ENCODE results near the gene PTBP1. TPM values are rescaled to one million over a fixed set of nuclear protein-coding genes. Genes with fewer than 3 reads are reported as not detected.
A peak's percentile ranks its signal among the peaks of the same experiment; 100 is the strongest.

The PTBP1 gene
- total and polyA plus RNA-seq, 9 of the 15 experiments (the other 6 are each of a cell fraction or from before 2014, with no cell fraction given): 14.0 to 759 (median 234) TPM

DNA sequence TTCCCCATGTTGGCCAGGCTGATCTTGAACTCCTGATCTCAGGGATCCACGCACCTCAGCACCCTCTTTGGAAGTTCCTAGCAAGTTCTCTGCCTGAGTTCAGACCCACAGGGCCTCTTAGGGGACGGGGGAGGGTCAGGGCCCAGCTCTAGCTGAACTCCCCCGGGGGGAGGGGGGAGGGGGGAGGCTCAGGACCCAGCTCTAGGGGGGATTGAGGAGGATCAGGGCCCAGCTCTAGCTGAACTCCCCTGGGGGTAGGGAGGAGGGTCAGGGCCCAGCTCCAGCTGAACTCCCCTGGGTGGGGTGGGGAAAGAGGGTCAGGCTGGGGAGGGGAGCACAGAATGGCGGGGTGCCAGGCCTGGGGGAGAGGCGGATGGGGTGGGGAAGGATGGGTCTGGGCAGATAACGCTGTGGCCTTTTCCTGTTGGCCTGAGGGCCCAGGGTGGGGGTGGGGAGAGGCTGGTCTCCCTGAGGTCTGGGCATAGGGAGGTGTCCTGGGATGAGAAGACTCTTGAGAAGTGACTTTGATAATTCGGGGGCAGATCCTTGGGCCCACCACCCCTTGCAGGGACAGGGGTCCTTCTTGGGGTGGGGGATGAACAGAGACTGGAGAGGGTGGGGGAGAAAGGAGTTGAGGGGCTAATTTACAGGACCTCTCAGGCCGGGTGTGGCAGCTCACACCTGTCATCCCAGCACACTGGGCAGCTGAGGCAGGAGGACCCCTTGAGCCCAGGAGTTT lies 5.5 kb upstream of the PTBP1 start (continued):
- TF ChIP-seq ETV1 (tag; conservative IDR thresholded peaks at IDR 0.05; ENCODE audit: low read depth) (peak; percentile 86), CREB1 (IDR thresholded peaks at IDR 0.05) (no peak; the same call in 1 of the 2 replicates), CREB1 (CRISPR knock-in tag; IDR thresholded peaks at IDR 0.05) (no peak), CBFA2T3 (IDR thresholded peaks at IDR 0.05) (peak; percentile 83), PRMT5 (CRISPR knock-in tag; IDR thresholded peaks at IDR 0.05) (no peak), CHD2 (IDR thresholded peaks at IDR 0.05; ENCODE audit: low read depth, low read length) (peak; percentile 63), CCNT2 (IDR thresholded peaks at IDR 0.05; ENCODE audit: borderline replicate concordance, extremely low read depth, insufficient read length, low read depth, low read length) (peak; percentile 24), KDM2B (CRISPR knock-in tag; IDR thresholded peaks at IDR 0.05) (no peak), FOXM1 (IDR thresholded peaks at IDR 0.05; ENCODE audit: low read depth) (no peak), FOXM1 (CRISPR knock-in tag; IDR thresholded peaks at IDR 0.05; ENCODE audit: low read depth) (no peak)

DNA sequence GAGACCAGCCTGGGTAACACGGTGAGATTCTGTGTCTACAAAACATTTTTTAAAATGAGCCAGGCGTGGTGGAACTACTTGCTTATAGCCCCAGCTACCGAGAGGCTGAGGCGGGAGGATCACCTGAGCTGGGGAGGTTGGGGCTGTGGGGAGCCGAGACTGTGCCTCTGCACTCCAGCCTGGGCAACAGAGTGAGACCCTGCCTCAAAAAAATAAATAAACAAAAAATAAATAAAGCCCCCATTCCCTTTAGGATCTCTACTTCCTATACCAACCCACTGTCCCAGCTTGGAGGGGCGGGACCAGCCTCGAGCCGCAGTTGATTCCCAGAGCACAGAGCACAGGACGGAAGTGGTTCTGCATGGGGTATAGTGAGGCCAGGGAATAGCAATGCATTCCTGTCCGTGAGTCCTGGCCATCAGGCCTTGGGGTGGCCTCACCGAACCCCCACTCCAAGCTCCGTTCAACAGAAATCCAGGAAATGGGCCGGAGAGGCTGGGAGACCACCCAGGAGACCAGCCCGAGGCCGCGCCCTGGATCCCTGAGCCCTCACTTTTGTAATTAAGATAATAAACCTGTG lies 4.9 kb upstream of the PTBP1 start:
- POLR2A ChIA-PET: interaction anchor here (0.6 to 1.4 kb wide), 2 partner anchors 62 to 115 kb away, joined by 3 to 5 read pairs; no protein-coding TSS in a partner anchor
- Histone ChIP-seq H3K4me1 (replicated peaks in 1 of 2; ENCODE audit: control insufficient read depth in 2 of 2, insufficient read depth in 2 of 2, low read length in 2 of 2) (peaks cover 43 to 87% of the 10 kb centered on the region in 2 experiments), H3K9me1 (ENCODE audit: control insufficient read depth, insufficient read depth, low read length) (no peaks in the 10 kb centered on the region), H4K20me1 (replicated peaks; ENCODE audit: control insufficient read depth, insufficient read depth, low read length) (no peaks in the 10 kb centered on the region), H3K79me2 (ENCODE audit: control insufficient read depth, insufficient read depth, low read length) (peaks cover 18% of the 10 kb centered on the region; the same call in 2 of the 3 replicates), H2AFZ (ENCODE audit: low read depth, low read length) (peak overlapping the region; percentile 79), H3K36me3 (ENCODE audit: control insufficient read depth, insufficient read depth, low read length) (no peaks in the 10 kb centered on the region), H3K9ac (ENCODE audit: insufficient read depth in 1 of 2, low read depth in 2 of 2, low read length in 2 of 2) (peak overlapping the region; percentile 76 to 95), H3K9me3 (replicated peaks; ENCODE audit: control insufficient read depth, insufficient read depth, low read depth, low read length) (peaks cover 3% of the 10 kb centered on the region; the same call in 1 of the 2 replicates), H3K27ac (ENCODE audit: extremely low read depth, low read depth, low read length) (peak overlapping the region; percentile 99), H3K27me3 (ENCODE audit: control insufficient read depth in 2 of 2, insufficient read depth in 2 of 2, low read length in 2 of 2) (no peaks in the 10 kb centered on the region), H3K4me2 (ENCODE audit: insufficient read depth, low read length) (peak overlapping the region; percentile 79), H3K4me3 (peak overlapping the region; percentile 35)
- intact Hi-C loops (cut with micrococcal nuclease) (no loop called here), in situ Hi-C loops (cut with MboI) (no loop called here)
- DNase-seq (ENCODE audit: extremely low read depth in 1 of 4, low spot score in 3 of 4) (peak in 1 of 4 experiments; percentile 75), FAIRE-seq (no peak), ATAC-seq (peak; percentile 13; the same call in 2 of the 3 replicates)
- CTCF ChIA-PET (ENCODE audit: low intra/inter-chr PET ratio): no interaction called here
- BruUV-seq (replicated peaks): TSS peak; percentile 70
- 17% methylated on average over 16 of the region's 16 CpGs for WGBS (ENCODE audit: insufficient coverage, low coverage, missing lambda C conversion rate)
- TF ChIP-seq HNRNPLL (IDR thresholded peaks at IDR 0.05; ENCODE audit: low read depth, low read length, poor library complexity, severe bottlenecking) (no peak), HDGF (IDR thresholded peaks at IDR 0.05) (no peak), PTRF (tag; IDR thresholded peaks at IDR 0.05) (no peak), POLR2H (tag; IDR thresholded peaks at IDR 0.05; ENCODE audit: low read depth) (no peak; the same call in 1 of the 2 replicates), SIN3A (IDR thresholded peaks at IDR 0.05; ENCODE audit: borderline replicate concordance in 2 of 2, control insufficient read depth in 1 of 2, low read depth in 2 of 2, low read length in 2 of 2) (no peak)
- TF ChIP-seq, protein P1, sequence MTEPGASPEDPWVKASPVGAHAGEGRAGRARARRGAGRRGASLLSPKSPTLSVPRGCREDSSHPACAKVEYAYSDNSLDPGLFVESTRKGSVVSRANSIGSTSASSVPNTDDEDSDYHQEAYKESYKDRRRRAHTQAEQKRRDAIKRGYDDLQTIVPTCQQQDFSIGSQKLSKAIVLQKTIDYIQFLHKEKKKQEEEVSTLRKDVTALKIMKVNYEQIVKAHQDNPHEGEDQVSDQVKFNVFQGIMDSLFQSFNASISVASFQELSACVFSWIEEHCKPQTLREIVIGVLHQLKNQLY (CRISPR knock-in tag; conservative IDR thresholded peaks at IDR 0.05): no peak

Data from K562 (cell line).